GM21381 (cell line): ENCODE results near the gene GPR85.
A peak's percentile ranks its signal among the peaks of the same experiment; 100 is the strongest.
"Not testable (repeated sequence)": the region's sequence is repeated elsewhere in the genome, so short reads cannot be mapped to it uniquely, and the experiment has no call there.

ENCODE experiments used
- ATAC-seq: cut with Tn5 transposase; IDR thresholded peaks from one replicate; pipeline ENCODE4 v1.9.1; 2021; ENCODE audit warnings: mild to moderate bottlenecking, moderate library complexity; ENCODE audit not compliant: unreplicated experiment

GPR85 gene

DNA sequence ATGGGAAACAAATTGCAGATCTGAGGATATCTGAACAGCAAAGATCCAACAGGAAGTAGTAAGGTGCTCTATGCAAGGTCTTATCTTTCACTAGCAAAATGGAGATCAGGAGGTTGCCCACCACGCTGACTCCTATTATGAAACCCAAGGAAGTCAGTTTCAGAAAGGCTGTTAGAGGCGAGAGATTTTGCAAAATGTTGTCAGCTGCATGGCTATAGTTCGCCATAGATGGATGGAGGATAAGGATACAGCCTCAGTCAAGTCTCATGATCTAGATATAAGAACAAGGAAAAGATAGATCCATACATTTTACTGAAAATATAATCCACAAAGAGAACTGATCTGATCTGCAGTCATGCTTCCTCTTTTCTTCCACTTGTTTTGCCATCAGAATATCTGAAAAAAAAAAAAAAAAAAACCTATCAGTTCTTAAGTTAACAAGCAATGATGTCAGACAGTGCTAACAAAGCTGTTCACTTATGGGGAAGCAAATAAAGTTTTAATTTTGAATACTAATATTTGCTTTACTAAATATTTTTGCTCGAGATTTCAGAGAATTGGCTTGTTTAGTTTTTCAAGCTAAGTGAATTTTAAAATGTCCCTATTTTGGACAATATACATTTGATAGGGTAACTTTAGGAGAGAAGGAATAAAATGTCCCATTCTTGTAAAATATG, 2.0 kb downstream of the GPR85 start:
- ATAC-seq = no peak

DNA sequence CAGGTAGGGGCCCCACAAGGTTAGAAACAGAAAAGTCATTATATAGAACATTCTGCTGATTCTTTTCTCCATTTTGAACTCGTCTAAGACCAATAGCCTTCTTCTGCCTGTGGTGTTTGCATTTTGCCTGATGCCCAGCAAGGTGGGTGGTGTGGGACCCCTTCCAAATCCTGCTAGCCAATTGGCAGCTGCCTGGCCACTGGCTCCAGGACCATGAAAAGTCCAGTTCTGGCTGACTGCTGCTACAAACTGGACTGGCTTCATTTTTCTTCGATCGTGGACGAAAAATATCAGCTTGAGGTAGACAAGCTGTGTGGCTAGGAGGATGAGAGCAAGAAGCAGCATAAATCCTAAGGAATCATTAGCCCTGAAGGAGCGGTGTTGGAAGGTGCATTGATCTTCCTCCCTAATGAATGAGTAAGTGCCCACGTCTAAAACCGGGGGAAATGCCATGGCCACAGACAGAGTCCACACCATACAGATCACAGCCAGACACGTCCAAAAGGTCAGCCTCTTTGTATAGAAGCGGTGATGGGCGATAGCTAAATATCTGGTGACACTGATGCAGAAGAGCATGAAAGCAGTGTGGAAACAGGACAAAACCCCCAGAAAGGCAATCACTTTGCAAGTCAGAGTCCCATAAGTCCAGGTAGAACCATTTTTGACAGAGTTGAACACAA, 2.7 kb downstream of the GPR85 start:
- no peak for ATAC-seq

DNA sequence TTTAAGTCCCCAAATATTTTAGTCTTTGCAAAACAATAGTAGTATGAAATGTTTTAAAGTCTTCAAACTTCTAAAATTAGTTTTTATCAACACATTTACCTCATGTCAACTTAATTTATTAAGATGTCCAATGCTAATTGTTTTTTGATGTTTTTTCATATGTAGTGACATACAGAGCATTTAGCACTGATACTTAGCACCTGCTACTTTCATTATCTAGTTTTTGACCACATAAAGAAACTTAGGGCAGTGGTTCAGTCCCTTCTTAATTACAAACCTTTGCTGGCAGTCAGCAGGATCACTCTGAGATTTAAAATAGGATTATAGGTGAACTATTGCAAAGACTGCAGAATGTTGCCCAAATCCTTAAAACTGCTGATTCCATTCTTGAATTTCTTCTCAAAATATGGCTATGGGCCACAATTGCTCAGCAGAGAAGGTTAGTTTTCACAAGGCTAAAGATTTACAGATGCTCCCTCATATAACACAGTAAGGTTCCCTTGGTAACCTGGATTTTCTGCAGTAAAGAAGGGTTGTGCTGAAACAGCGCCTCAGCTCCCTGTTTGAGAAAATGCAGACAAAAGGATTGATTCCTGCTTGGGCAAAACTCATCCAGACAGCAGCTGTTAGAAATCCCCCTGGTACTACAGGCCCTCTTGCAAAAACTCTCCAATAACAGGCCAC, 3.4 kb downstream of the GPR85 start:
- ATAC-seq = peak; percentile 40

DNA sequence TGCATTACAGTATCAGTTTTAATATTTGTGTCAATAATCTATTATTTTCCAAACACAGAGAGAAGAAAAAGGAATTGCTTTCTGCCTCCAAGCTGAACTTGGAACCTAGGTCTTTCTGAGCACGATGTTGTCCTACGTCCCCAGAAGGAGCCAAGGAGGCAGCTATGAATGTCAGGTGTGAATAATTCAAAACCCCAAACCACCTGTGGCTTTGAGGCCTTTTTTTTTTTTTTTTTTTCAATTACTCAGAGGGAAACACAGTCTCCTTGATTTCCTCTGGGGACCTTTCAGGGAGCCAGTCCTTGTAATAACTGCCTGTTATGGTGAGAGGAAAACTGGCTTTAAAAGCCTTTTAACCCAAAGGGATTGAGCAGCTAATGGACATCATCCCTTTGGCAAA, 8.3 kb downstream of the GPR85 start:
- no peak for ATAC-seq

DNA sequence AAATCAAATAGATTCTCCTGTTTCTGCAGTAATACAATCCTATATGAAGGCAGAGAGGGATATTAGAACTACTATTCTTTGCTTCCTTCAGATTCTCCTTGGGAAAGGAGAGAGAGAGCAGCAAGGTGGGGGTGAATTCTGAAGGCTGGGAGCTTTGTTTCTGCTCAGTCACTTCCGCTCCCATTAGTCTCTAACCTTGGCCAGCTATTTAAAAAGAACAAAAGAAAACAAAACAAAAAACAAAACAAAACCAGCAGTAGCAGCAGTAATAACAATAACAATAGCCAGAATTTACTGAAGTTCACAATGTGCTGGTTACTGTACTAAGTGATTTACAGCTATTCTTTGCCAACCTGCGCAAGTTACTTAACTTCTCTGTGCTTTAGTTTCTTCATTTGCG, 9.9 kb downstream of the GPR85 start:
- no peak for ATAC-seq

DNA sequence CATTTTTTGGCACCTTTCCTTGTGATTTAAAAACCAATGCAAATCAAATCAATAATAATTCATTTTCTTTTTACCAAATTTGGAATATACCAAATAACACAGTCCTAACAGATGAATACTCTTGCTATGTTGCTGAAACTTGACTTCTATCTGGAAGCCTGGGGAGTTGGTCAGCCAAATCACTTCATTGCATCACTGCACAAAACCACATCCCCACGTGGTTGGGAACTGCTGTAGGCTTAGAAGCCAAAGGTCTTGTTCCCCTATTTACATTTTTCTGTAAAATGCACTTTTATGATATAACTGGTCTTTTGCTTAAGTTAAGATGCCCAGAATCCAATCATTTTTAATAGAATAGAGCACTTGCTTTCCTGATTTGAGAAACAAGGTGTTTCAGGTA, 15.2 kb downstream of the GPR85 start:
- no peak for ATAC-seq

DNA sequence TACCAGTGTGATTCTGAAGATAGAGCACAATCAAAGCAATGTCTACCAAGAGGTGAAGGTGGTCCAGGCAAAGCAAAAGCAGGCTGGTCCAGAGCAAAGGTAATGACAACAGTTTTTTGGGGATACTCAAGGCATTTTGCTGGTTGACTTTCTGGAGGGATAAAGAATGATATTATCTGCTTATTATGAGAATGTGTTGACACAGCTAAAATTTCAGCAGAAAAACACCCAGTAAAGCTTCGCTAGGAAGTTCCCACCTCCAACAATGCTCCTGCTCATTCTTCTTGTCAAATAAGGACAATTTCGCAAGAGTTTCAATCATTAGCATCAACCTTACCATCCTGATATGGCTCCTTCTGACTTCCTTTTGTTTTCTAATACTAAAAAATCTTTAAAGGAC, 24.1 kb downstream of the GPR85 start:
- no peak for ATAC-seq

DNA sequence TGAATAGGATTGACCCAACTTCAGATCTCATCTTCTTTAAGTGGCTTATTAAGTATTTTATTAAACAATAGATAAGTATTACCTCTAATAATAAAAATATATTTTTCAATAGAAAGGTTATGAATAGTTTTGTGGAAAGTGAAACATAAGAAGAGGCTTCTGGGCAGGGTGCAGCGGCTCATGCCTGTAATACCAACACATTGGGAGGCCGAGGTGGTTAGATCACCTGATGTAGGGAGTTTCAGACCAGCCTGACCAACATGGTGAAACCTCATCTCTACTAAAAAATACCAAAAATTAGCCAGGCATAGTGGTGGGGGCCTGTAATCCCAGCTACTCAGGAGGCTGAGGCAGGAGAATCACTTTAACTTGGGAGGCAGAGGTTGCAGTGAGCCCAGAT, 26.5 kb downstream of the GPR85 start:
- ATAC-seq = no peak

DNA sequence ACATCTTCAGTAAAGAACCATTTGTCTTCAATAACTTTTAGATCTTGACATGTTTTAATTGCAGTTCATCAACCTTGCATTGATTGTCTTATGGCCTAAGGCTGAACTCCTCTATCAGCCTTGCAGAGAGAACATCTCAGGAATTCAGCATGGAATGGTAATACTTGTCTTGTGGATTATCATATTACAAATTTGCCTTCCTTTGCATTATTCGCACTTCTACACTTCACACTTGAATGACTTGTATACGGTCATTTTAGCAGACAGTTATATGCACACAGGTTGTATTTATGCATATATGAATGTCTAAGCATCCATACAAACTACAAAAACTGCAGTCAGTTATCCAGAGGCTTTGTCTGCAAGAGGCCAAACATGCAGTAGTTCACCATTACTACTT, 31.7 kb downstream of the GPR85 start:
- ATAC-seq = no peak

DNA sequence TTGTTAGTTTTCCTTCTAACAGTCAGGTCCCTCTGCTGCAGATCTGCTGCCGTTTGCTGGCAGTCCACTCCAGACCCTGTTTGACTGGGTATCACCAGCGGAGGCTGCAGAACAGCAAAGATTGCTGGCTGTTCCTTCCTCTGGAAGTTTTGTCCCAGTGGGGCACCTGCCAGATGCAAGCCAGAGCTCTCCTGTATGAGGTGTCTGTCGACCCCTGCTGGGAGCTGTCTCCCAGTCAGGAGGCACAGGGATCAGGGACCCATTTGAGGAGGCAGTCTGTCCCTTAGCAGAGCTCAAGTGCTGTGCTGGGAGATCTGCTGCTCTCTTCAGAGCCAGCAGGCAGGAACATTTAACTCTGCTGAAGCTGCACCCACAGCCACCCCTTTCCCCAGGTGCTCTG, 32.4 kb downstream of the GPR85 start:
- ATAC-seq = not testable (repeated sequence)

DNA sequence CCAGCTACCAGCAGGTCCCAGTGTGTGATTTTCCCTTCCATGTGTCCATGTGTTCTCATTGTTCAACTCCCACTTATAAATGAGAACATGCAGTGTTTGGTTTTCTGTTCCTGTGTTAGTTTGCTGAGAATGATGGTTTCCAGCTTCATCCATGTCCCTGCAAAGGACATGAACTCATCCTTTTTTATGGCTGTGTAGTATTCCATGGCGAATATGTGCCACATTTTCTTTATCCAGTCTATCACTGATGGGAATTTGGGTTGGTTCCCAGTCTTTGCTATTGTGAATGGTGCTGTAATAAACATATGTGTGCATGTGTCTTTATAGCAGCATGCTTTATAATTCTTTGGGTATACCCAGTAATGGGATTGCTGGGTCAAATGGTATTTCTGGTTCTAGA, 37.4 kb downstream of the GPR85 start:
- ATAC-seq = not testable (repeated sequence)

DNA sequence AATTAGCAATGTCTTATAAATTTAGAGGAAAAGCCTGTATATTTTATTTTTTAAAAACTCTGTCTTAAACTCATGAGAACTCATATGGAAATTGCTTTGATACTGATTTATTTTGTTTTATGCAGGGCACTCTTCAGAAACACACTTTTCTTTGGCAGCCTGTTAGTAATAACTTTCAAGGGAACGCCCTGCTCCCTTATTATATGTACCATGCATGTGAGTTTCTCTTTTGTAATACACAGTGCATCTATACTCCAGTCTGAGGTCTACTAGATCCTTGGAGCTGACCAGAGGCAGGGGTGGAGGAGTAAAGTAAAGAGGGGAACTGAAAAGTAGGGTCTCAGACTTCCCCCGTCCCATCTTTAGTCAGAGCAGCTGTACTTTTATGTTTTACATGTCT, 40.2 kb downstream of the GPR85 start:
- no peak for ATAC-seq

DNA sequence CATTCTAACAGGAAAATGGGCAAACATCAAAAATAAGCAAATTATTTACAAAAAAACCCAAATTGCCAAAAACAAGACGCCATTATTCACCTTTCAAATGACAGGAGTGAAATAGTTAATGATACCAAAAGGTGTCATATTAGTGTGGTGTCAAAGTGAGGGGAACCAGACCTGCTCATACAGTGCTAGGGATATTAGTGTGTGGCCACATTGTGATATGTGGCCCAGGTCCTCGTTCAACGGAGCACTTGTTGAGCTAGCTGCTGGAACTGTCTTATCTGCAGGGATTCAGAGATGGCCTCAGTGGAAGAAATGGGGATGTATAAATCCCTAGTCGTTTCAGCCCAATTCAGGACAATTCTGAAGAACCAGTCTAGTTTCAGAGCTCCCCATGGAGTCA, 41.2 kb downstream of the GPR85 start:
- no peak for ATAC-seq

DNA sequence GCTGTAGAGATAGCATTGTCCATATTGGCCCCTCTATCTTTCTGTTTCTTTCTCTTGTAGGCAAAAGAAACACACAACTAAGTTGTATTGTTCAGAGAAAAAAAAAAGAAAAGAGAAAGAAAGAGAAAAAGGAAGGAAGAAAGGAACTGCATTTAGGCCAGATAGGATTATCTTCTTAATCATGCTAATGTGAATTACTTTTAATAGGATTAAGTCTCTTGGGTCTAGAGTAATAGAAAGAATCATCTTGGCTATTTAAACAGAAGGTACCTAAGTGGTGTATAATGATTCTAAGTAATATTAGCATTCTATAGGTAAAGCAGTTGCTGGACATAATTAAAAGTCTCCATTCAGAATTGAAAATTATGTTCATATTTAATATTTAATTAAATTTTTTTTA, 42.2 kb downstream of the GPR85 start:
- ATAC-seq = no peak

DNA sequence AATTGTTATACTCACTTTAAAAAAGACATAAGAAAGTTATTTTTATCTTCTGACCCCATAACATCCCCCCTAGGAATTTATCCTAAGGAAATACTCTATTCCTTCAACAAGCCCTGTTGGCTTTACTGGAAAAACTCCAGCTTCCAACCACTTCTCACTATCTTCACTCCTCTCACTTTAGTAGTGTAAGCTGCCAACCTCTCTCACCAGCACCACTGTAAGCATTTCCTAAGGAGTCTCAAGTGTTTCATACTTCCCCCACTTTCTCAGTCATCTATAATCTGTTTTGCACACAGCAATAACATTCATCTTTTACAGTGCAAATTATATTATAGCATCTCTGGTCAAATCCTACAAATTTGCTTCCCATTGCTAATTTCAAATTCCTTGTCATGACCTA, 45.8 kb downstream of the GPR85 start:
- no peak for ATAC-seq

DNA sequence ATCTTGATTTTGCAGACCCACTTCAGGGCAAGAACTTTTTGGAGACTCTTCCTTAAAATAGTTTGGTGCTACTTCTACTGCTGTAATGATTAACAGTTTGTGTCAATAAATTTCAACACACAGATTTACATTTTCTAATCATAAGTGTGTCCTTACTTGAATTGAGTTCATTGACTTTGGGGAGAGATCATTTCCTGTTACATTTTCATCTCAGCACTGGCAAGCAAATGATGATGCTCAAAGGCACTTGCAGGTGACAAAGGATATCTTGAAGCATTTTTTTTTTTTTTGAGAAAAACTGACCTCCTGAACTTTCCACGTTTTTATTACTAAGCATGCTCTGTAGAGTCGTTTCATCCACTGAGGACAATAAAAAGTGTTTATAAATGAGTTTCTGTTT, 52.7 kb downstream of the GPR85 start:
- ATAC-seq = no peak
